Measurements from ENCODE around the gene BABAM2. TPM values are rescaled to one million over a fixed set of nuclear protein-coding genes. Genes with fewer than 3 reads are reported as not detected.

Gene BABAM2
- total RNA-seq, 3 donors from 2014 or later (not counting 1 experiment from before 2014, with no cell fraction given) = 54.6 to 66.1 (median 59.5) TPM

- no peaks in the 10 kb centered on the region for H3K36me3 Mint-ChIP-seq
- Histone ChIP-seq H3K36me3 (ENCODE audit: control insufficient read depth, insufficient read depth, low read length) (no peaks in the 10 kb centered on the region), H3K9me3 (ENCODE audit: control insufficient read depth, insufficient read depth, low read length) (no peaks in the 10 kb centered on the region), H3K27me3 (ENCODE audit: control insufficient read depth, insufficient read depth, low read length) (no peaks in the 10 kb centered on the region), H3K27ac (ENCODE audit: low read length) (no peak overlapping the region), H3K4me3 (ENCODE audit: low read length) (no peak overlapping the region), H3K4me1 (ENCODE audit: control insufficient read depth, insufficient read depth, low read length) (no peaks in the 10 kb centered on the region)
- no peak for TF ChIP-seq CTCF (IDR thresholded peaks at IDR 0.05)
- DNase-seq (no peak), ATAC-seq (no peak)
- no peak overlapping the region for H3K4me3 Mint-ChIP-seq
- intact Hi-C loops (cut with micrococcal nuclease) = no loop called here
- no peaks in the 10 kb centered on the region for H3K9me3 Mint-ChIP-seq
- H3K27ac Mint-ChIP-seq = no peak overlapping the region
- no peaks in the 10 kb centered on the region for H3K27me3 Mint-ChIP-seq (ENCODE audit: low read depth in 2 of 2)
- 86% methylated on average over 2 of the region's 4 CpGs for WGBS (ENCODE audit: insufficient coverage)
- no peaks in the 10 kb centered on the region for H3K4me1 Mint-ChIP-seq
Measured at GRCh38 chr2:27844821-27845255, 45.7 kb upstream of the BABAM2 start.

GRCh38 chr2:27847333-27847732 lies 43.2 kb upstream of the BABAM2 start:
- no peaks in the 10 kb centered on the region for H3K36me3 ChIP-seq (ENCODE audit: control insufficient read depth, insufficient read depth, low read length)
- no peak for ATAC-seq
- DNase-seq = no peak
- intact Hi-C loops (cut with micrococcal nuclease) = no loop called here
- H3K36me3 Mint-ChIP-seq = no peaks in the 10 kb centered on the region
- H3K4me1 ChIP-seq (ENCODE audit: control insufficient read depth, insufficient read depth, low read length) = no peaks in the 10 kb centered on the region
- no peak overlapping the region for H3K27ac ChIP-seq (ENCODE audit: low read length)
- no peak for TF ChIP-seq CTCF (IDR thresholded peaks at IDR 0.05)
- no peak overlapping the region for H3K4me3 Mint-ChIP-seq
- H3K27ac Mint-ChIP-seq = no peak overlapping the region
- H3K4me3 ChIP-seq (ENCODE audit: low read length) = no peak overlapping the region
- no peaks in the 10 kb centered on the region for H3K4me1 Mint-ChIP-seq
- 50% methylated on average over 1 of the region's 2 CpGs for WGBS (ENCODE audit: insufficient coverage)
- no peaks in the 10 kb centered on the region for H3K27me3 ChIP-seq (ENCODE audit: control insufficient read depth, insufficient read depth, low read length)
- no peaks in the 10 kb centered on the region for H3K27me3 Mint-ChIP-seq (ENCODE audit: low read depth in 2 of 2)
- H3K9me3 ChIP-seq (ENCODE audit: control insufficient read depth, insufficient read depth, low read length) = no peaks in the 10 kb centered on the region
- H3K9me3 Mint-ChIP-seq = no peaks in the 10 kb centered on the region

- H3K36me3 ChIP-seq (ENCODE audit: control insufficient read depth, insufficient read depth, low read length) = no peaks in the 10 kb centered on the region
- H3K4me1 ChIP-seq (ENCODE audit: control insufficient read depth, insufficient read depth, low read length) = no peaks in the 10 kb centered on the region
- Mint-ChIP-seq H3K27ac (no peak overlapping the region), H3K27me3 (ENCODE audit: low read depth in 2 of 2) (no peaks in the 10 kb centered on the region), H3K36me3 (no peaks in the 10 kb centered on the region), H3K4me1 (no peaks in the 10 kb centered on the region), H3K9me3 (no peaks in the 10 kb centered on the region), H3K4me3 (no peak overlapping the region)
- WGBS (ENCODE audit: insufficient coverage) = 96% methylated on average over 3 of the region's 3 CpGs
- H3K4me3 ChIP-seq (ENCODE audit: low read length) = no peak overlapping the region
- no peaks in the 10 kb centered on the region for H3K9me3 ChIP-seq (ENCODE audit: control insufficient read depth, insufficient read depth, low read length)
- intact Hi-C loops (cut with micrococcal nuclease) = no loop called here
- H3K27me3 ChIP-seq (ENCODE audit: control insufficient read depth, insufficient read depth, low read length) = no peaks in the 10 kb centered on the region
- ATAC-seq (no peak), DNase-seq (no peak)
- H3K27ac ChIP-seq (ENCODE audit: low read length) = no peak overlapping the region
- TF ChIP-seq CTCF (IDR thresholded peaks at IDR 0.05) = no peak
Measured at GRCh38 chr2:27849558-27850205, 40.8 kb upstream of the BABAM2 start.

GRCh38 chr2:27852691-27853090 lies 37.8 kb upstream of the BABAM2 start:
- Histone ChIP-seq H3K4me1 (ENCODE audit: control insufficient read depth, insufficient read depth, low read length) (no peaks in the 10 kb centered on the region), H3K27ac (ENCODE audit: low read length) (no peak overlapping the region), H3K4me3 (ENCODE audit: low read length) (no peak overlapping the region), H3K9me3 (ENCODE audit: control insufficient read depth, insufficient read depth, low read length) (no peaks in the 10 kb centered on the region), H3K27me3 (ENCODE audit: control insufficient read depth, insufficient read depth, low read length) (no peaks in the 10 kb centered on the region), H3K36me3 (ENCODE audit: control insufficient read depth, insufficient read depth, low read length) (no peaks in the 10 kb centered on the region)
- Mint-ChIP-seq H3K27me3 (ENCODE audit: low read depth in 2 of 2) (no peaks in the 10 kb centered on the region), H3K36me3 (peaks cover 4% of the 10 kb centered on the region), H3K4me1 (no peaks in the 10 kb centered on the region), H3K27ac (no peak overlapping the region), H3K9me3 (no peaks in the 10 kb centered on the region), H3K4me3 (no peak overlapping the region)
- TF ChIP-seq CTCF (IDR thresholded peaks at IDR 0.05) = no peak
- DNase-seq = no peak
- ATAC-seq = no peak
- intact Hi-C loops (cut with micrococcal nuclease) = no loop called here
- WGBS (ENCODE audit: insufficient coverage) = no CpG with 5 or more reads among the region's 1 CpG
